Keratinocyte (primary cell): ENCODE measurements around the gene PRKCH.

Experiments
- EZH2 ChIP-seq: IDR thresholded peaks from one replicate; pipeline ENCODE4 v1.6.1; 2012; ENCODE audit warnings: inconsistent platforms, mild to moderate bottlenecking, low read length, moderate library complexity
- TF ChIP-seq, protein P1 (sequence below), 3 experiments: IDR thresholded peaks in 1 of 3; conservative IDR thresholded peaks in 1 of 3; optimal IDR thresholded peaks in 1 of 3; 2 replicates in 2 of 3; 3 replicates in 1 of 3; pipeline versions ENCODE3 to v1.5.1; 2011; ENCODE audit warnings: low read length in 3 of 3, mild to moderate bottlenecking in 3 of 3, moderate library complexity in 2 of 3, control low read depth in 1 of 3, inconsistent platforms in 1 of 3; ENCODE audit not compliant: insufficient read depth in 2 of 3; ENCODE audit errors: extremely low read depth in 1 of 3

DNA sequence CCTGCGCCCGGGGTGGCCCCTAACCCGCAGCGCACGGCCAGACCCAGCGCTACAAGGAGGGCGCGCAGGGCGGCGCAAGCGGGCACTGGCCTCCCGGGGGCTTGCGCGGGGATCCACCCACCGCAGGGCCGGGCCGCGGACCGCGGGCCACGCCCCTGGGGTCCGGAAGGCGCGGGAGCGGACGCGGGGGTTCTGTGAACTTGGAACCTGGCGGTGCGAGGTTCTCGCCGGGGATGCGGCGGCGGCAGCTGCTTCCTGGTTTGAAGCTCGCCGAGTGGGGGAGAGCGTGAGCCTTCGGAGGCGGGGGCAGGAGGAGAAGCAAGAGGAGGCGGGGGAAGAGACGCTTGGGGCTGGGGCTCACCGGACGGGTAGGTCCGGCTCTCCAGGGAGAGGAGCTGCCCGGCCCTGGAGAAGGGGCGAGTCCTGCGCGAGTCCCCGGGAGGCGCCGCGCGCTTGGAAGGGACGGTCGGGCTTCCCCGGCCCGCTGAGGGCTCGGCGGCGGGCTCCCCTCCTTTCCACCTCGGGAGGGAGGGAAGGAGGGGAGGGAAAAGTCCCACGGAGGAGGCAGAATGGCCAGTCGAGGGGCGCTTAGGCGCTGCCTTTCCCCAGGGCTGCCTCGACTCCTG is at the start of gene PRKCH:
- TF ChIP-seq, protein P1, sequence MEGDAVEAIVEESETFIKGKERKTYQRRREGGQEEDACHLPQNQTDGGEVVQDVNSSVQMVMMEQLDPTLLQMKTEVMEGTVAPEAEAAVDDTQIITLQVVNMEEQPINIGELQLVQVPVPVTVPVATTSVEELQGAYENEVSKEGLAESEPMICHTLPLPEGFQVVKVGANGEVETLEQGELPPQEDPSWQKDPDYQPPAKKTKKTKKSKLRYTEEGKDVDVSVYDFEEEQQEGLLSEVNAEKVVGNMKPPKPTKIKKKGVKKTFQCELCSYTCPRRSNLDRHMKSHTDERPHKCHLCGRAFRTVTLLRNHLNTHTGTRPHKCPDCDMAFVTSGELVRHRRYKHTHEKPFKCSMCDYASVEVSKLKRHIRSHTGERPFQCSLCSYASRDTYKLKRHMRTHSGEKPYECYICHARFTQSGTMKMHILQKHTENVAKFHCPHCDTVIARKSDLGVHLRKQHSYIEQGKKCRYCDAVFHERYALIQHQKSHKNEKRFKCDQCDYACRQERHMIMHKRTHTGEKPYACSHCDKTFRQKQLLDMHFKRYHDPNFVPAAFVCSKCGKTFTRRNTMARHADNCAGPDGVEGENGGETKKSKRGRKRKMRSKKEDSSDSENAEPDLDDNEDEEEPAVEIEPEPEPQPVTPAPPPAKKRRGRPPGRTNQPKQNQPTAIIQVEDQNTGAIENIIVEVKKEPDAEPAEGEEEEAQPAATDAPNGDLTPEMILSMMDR (optimal IDR thresholded peaks at IDR 0.05 in 1 of 3, IDR thresholded peaks at IDR 0.05 in 1 of 3, conservative IDR thresholded peaks at IDR 0.05 in 1 of 3; ENCODE audit: extremely low read depth in 1 of 3, insufficient read depth in 2 of 3, low read length in 3 of 3) = peak in 2 of 3 experiments; percentile 34 to 42
- TF ChIP-seq EZH2 = no peak
